Keratinocyte (primary cell): ENCODE measurements around the gene TRPM2. TPM values are rescaled to one million over a fixed set of nuclear protein-coding genes. Genes with fewer than 3 reads are reported as not detected.

Experiments
- DNase-seq: peaks from one replicate; pipeline ENCODE4 v3.0.0-alpha.2; 2011; ENCODE audit warnings: low read depth, missing footprints, low spot score
- FAIRE-seq: peaks from 2 replicates; lab custom pipeline; 2011; peaks lifted over from hg19 to GRCh38; lab: Jason Lieb, UNC
- H2AFZ ChIP-seq: 2 replicates; pipeline ENCODE4 v1.6.0; 2012; ENCODE audit warnings: low read length, control low read depth, inconsistent platforms; ENCODE audit not compliant: control insufficient read depth
- H3K27ac ChIP-seq: 2 replicates; pipeline ENCODE4 v1.5.1; 2011; ENCODE audit warnings: low read length; ENCODE audit not compliant: control insufficient read depth, insufficient read depth
- H3K27me3 ChIP-seq: 3 replicates; pipeline ENCODE4 v1.6.0; 2011; ENCODE audit warnings: low read length; ENCODE audit not compliant: control insufficient read depth, insufficient read depth; ENCODE audit errors: extremely low read depth
- H3K36me3 ChIP-seq, 2 experiments: 2 replicates in 1 of 2; 3 replicates in 1 of 2; pipeline ENCODE4 v1.5.1; 2011; ENCODE audit warnings: low read length in 2 of 2, mild to moderate bottlenecking in 1 of 2; ENCODE audit not compliant: control insufficient read depth in 2 of 2, insufficient read depth in 2 of 2; ENCODE audit errors: extremely low read depth in 1 of 2
- H3K4me1 ChIP-seq: 3 replicates; pipeline ENCODE4 v1.5.1; 2011; ENCODE audit warnings: low read length; ENCODE audit not compliant: control insufficient read depth, insufficient read depth; ENCODE audit errors: extremely low read depth
- H3K4me2 ChIP-seq: 3 replicates; pipeline ENCODE4 v1.6.0; 2011; ENCODE audit warnings: low read depth, low read length; ENCODE audit not compliant: control insufficient read depth, insufficient read depth; ENCODE audit errors: extremely low read depth
- H3K4me3 ChIP-seq, 3 experiments: fragments of 200-600 bp in 1 of 3; sonication (generic) in 1 of 3; 2 replicates in 2 of 3; 3 replicates in 1 of 3; pipeline ENCODE4 v1.5.1; 2011 to 2016; ENCODE audit warnings: low read length in 3 of 3, mild to moderate bottlenecking in 3 of 3, control low read depth in 2 of 3, inconsistent platforms in 1 of 3, low read depth in 1 of 3, mixed read lengths in 1 of 3, mixed run types in 1 of 3, moderate library complexity in 1 of 3; ENCODE audit not compliant: control insufficient read depth in 2 of 3, insufficient read depth in 2 of 3; ENCODE audit errors: extremely low read depth in 1 of 3
- H3K79me2 ChIP-seq: 2 replicates; pipeline ENCODE4 v1.6.0; 2012; ENCODE audit warnings: low read length; ENCODE audit not compliant: control insufficient read depth, insufficient read depth
- H3K9ac ChIP-seq: 3 replicates; pipeline ENCODE4 v1.6.0; 2011; ENCODE audit warnings: low read length; ENCODE audit not compliant: control insufficient read depth, insufficient read depth; ENCODE audit errors: extremely low read depth
- H3K9me1 ChIP-seq: 3 replicates; pipeline ENCODE4 v1.6.0; 2011; ENCODE audit warnings: low read length; ENCODE audit not compliant: control insufficient read depth, insufficient read depth; ENCODE audit errors: extremely low read depth
- H3K9me3 ChIP-seq: 2 replicates; pipeline ENCODE4 v1.5.1; 2012; ENCODE audit warnings: low read depth, low read length; ENCODE audit not compliant: control insufficient read depth
- H4K20me1 ChIP-seq: 3 replicates; pipeline ENCODE4 v1.6.0; 2011; ENCODE audit warnings: low read length; ENCODE audit not compliant: control insufficient read depth, insufficient read depth; ENCODE audit errors: extremely low read depth
- CTCF ChIP-seq, 3 experiments: IDR thresholded peaks in 1 of 3; conservative IDR thresholded peaks in 1 of 3; optimal IDR thresholded peaks in 1 of 3; 2 replicates in 2 of 3; 3 replicates in 1 of 3; pipeline versions ENCODE3 to v1.5.1; 2011; ENCODE audit warnings: low read length in 3 of 3, mild to moderate bottlenecking in 3 of 3, moderate library complexity in 2 of 3, control low read depth in 1 of 3, inconsistent platforms in 1 of 3; ENCODE audit not compliant: insufficient read depth in 2 of 3; ENCODE audit errors: extremely low read depth in 1 of 3
- EZH2 ChIP-seq: IDR thresholded peaks from one replicate; pipeline ENCODE4 v1.6.1; 2012; ENCODE audit warnings: inconsistent platforms, mild to moderate bottlenecking, low read length, moderate library complexity
- dilution Hi-C: fragments of 300-500 bp; cut with MboI; formaldehyde crosslinking; loops from one replicate; pipeline ENCODE4 v1.7.0; 2020; ENCODE audit warnings: low sequenced_read_pairs; ENCODE audit not compliant: extremely low pct_ligation_motif_present
- polyA plus RNA-seq, 5 experiments: library from polyadenylated mRNA; depleted of rRNA in 3 of 5; stranded (reverse) in 3 of 5; stranded (forward) in 1 of 5; unstranded in 1 of 5; fragments of >200 nt; gene quantifications; 1 replicate in 1 of 5; 2 replicates in 3 of 5; 3 replicates in 1 of 5; pipeline versions ENCODE4 v1.2.1 to v1.2.3, GENCODE V29; 2011 to 2012; ENCODE audit warnings: missing spikeins in 2 of 5, low read depth in 1 of 5, low replicate concordance in 1 of 5

The TRPM2 gene
- polyA plus RNA-seq, 1 donor (not counting 4 experiments of a cell fraction or from before 2014, with no cell fraction given) = 0.31 TPM

- Histone ChIP-seq H4K20me1 (peaks cover 3% of the 10 kb centered on the region), H3K4me2 (no peak overlapping the region), H3K9me3 (no peaks in the 10 kb centered on the region), H3K27ac (no peak overlapping the region), H3K4me3 (no peak overlapping the region), H2AFZ (no peak overlapping the region), H3K36me3 (peaks cover 0 to 17% of the 10 kb centered on the region in 2 experiments), H3K4me1 (peaks cover 8% of the 10 kb centered on the region), H3K9ac (no peak overlapping the region), H3K27me3 (no peaks in the 10 kb centered on the region), H3K9me1 (no peaks in the 10 kb centered on the region), H3K79me2 (peaks cover 36% of the 10 kb centered on the region)
- TF ChIP-seq EZH2 = no peak
- TF ChIP-seq CTCF (optimal IDR thresholded peaks at IDR 0.05 in 1 of 3, IDR thresholded peaks at IDR 0.05 in 1 of 3, conservative IDR thresholded peaks at IDR 0.05 in 1 of 3; ENCODE audit: extremely low read depth in 1 of 3, insufficient read depth in 2 of 3, low read length in 3 of 3) = peak; percentile 66 to 71 (median 69)
- FAIRE-seq (peak; percentile 26), DNase-seq (no peak)
- dilution Hi-C loops = no loop called here
Measured at GRCh38 chr21:44304877-44305293, 48.5 kb upstream of the TRPM2 start.

- Histone ChIP-seq H3K4me2 (no peak overlapping the region), H3K9ac (no peak overlapping the region), H3K9me3 (no peaks in the 10 kb centered on the region), H3K4me1 (peaks cover 8% of the 10 kb centered on the region), H4K20me1 (peaks cover 3% of the 10 kb centered on the region), H2AFZ (no peak overlapping the region), H3K27me3 (no peaks in the 10 kb centered on the region), H3K9me1 (no peaks in the 10 kb centered on the region), H3K36me3 (peaks cover 0 to 19% of the 10 kb centered on the region in 2 experiments), H3K27ac (no peak overlapping the region), H3K4me3 (no peak overlapping the region), H3K79me2 (peaks cover 34% of the 10 kb centered on the region)
- no peak for FAIRE-seq
- dilution Hi-C loops = no loop called here
- no peak for TF ChIP-seq EZH2
- no peak for TF ChIP-seq CTCF (optimal IDR thresholded peaks at IDR 0.05 in 1 of 3, IDR thresholded peaks at IDR 0.05 in 1 of 3, conservative IDR thresholded peaks at IDR 0.05 in 1 of 3; ENCODE audit: extremely low read depth in 1 of 3, insufficient read depth in 2 of 3, low read length in 3 of 3)
- DNase-seq = no peak
Measured at GRCh38 chr21:44305691-44306090, 47.7 kb upstream of the TRPM2 start.
